SJSA1 (cell line): Measurements from ENCODE around the gene FYB2. TPM values are rescaled to one million over a fixed set of nuclear protein-coding genes. Genes with fewer than 3 reads are reported as not detected.

Experiments
- total RNA-seq: library from RNA; depleted of rRNA; stranded (reverse); fragments of >200 nt; shearing (Covaris generic); gene quantifications from 2 replicates; pipeline ENCODE4 v1.2.3, GENCODE V29; 2014; rRNA removed

Gene FYB2
- total RNA-seq, 1 experiment from 2014 or later: 0.58 TPM

Other genes with a start within 250 kb of the FYB2 start
- 14.7 and 17.5 TPM in 2 replicates for gene PLPP3, start 239.8 kb downstream of the FYB2 start, total RNA-seq
- 0.05 and 0.13 TPM in 2 replicates for gene PRKAA2, start 174.1 kb downstream of the FYB2 start, total RNA-seq
- not detected in 2 replicates for gene C8A, start 35.4 kb upstream of the FYB2 start, total RNA-seq
- gene C8B, start 146.6 kb upstream of the FYB2 start, total RNA-seq: not detected in 2 replicates